Trophoblast cell (in vitro differentiated cells and primary cell): ENCODE results near the gene RAB33B.
A peak's percentile ranks its signal among the peaks of the same experiment; 100 is the strongest.

Source experiments
- DNase-seq, 2 donors: peaks; one replicate each; pipeline ENCODE4 v3.0.0-alpha.2; 2016
- H2AFZ ChIP-seq: 2 replicates; pipeline ENCODE4 v1.6.1; 2013; ENCODE audit warnings: low read length, moderate library complexity, mild to moderate bottlenecking; ENCODE audit not compliant: insufficient read depth, poor library complexity
- H2AK5ac ChIP-seq: 2 replicates; pipeline ENCODE4 v1.6.1; 2013; ENCODE audit warnings: mild to moderate bottlenecking, low read length
- H2BK120ac ChIP-seq: 2 replicates; pipeline ENCODE4 v1.6.1; 2013; ENCODE audit warnings: low read length, mild to moderate bottlenecking, moderate library complexity; ENCODE audit not compliant: insufficient read depth, poor library complexity
- H2BK12ac ChIP-seq: 2 replicates; pipeline ENCODE4 v1.6.1; 2013; ENCODE audit warnings: mild to moderate bottlenecking, low read length, moderate library complexity
- H2BK5ac ChIP-seq: 2 replicates; pipeline ENCODE4 v1.6.1; 2013; ENCODE audit warnings: low read length, low read depth, moderate library complexity, mild to moderate bottlenecking; ENCODE audit not compliant: poor library complexity
- H3K14ac ChIP-seq: 2 replicates; pipeline ENCODE4 v1.6.1; 2013; ENCODE audit warnings: mild to moderate bottlenecking, low read length
- H3K18ac ChIP-seq: 2 replicates; pipeline ENCODE4 v1.6.1; 2013; ENCODE audit warnings: mild to moderate bottlenecking, low read length
- H3K23ac ChIP-seq: 2 replicates; pipeline ENCODE4 v1.6.1; 2013; ENCODE audit warnings: low read length
- H3K27ac ChIP-seq: 2 replicates; pipeline ENCODE4 v1.5.1; 2013; ENCODE audit warnings: low read depth, mild to moderate bottlenecking, inconsistent platforms, low read length, moderate library complexity
- H3K27me3 ChIP-seq: 2 replicates; pipeline ENCODE4 v1.6.1; 2013; ENCODE audit warnings: inconsistent platforms, mild to moderate bottlenecking, low read length, moderate library complexity; ENCODE audit not compliant: insufficient read depth
- H3K36me3 ChIP-seq, 2 experiments: 1 replicate in 1 of 2; 2 replicates in 1 of 2; pipeline ENCODE4 v1.6.1; 2013; ENCODE audit warnings: low read length in 2 of 2, mild to moderate bottlenecking in 2 of 2, moderate library complexity in 1 of 2; ENCODE audit not compliant: insufficient read depth in 2 of 2, control insufficient read depth in 1 of 2
- H3K4ac ChIP-seq: 2 replicates; pipeline ENCODE4 v1.6.1; 2013; ENCODE audit warnings: low read depth, mild to moderate bottlenecking, low read length, moderate library complexity
- H3K4me1 ChIP-seq, 2 experiments: 1 replicate in 1 of 2; 2 replicates in 1 of 2; pipeline ENCODE4 v1.6.1; 2013; ENCODE audit warnings: low read length in 2 of 2, mild to moderate bottlenecking in 2 of 2, moderate library complexity in 1 of 2; ENCODE audit not compliant: insufficient read depth in 2 of 2, control insufficient read depth in 1 of 2
- H3K4me2 ChIP-seq: 2 replicates; pipeline ENCODE4 v1.6.1; 2013; ENCODE audit warnings: inconsistent platforms, mild to moderate bottlenecking, low read length, moderate library complexity
- H3K4me3 ChIP-seq: 2 replicates; pipeline ENCODE4 v1.5.1; 2013; ENCODE audit warnings: mild to moderate bottlenecking, low read depth, low read length, inconsistent platforms
- H3K79me1 ChIP-seq: one replicate; pipeline ENCODE4 v1.6.1; 2013; ENCODE audit warnings: low read length
- H3K79me2 ChIP-seq: 2 replicates; pipeline ENCODE4 v1.6.1; 2013; ENCODE audit warnings: low read length, mild to moderate bottlenecking; ENCODE audit not compliant: control insufficient read depth, insufficient read depth, poor library complexity
- H3K9ac ChIP-seq: 2 replicates; pipeline ENCODE4 v1.6.1; 2013; ENCODE audit warnings: mild to moderate bottlenecking, low read length
- H3K9me3 ChIP-seq: 2 replicates; pipeline ENCODE4 v1.6.1; 2013; ENCODE audit warnings: low read depth, mild to moderate bottlenecking, control low read depth, inconsistent platforms, low read length; ENCODE audit not compliant: insufficient read depth
- H4K12ac ChIP-seq: 2 replicates; pipeline ENCODE4 v1.6.1; 2013; ENCODE audit warnings: low read depth, mild to moderate bottlenecking, low read length, moderate library complexity
- H4K8ac ChIP-seq: 2 replicates; pipeline ENCODE4 v1.6.1; 2013; ENCODE audit warnings: low read depth, mild to moderate bottlenecking, low read length, moderate library complexity
- H4K91ac ChIP-seq: one replicate; pipeline ENCODE4 v1.6.1; 2013; ENCODE audit warnings: low read depth, mild to moderate bottlenecking, low read length, moderate library complexity
- WGBS: extraction: QIAGEN DNeasy Blood & Tissue Kit; methylation state at CpG from one replicate; pipeline ENCODE4 v1.1.7; 2013; ENCODE audit warnings: missing lambda C conversion rate; ENCODE audit not compliant: insufficient read length, insufficient coverage; ENCODE audit errors: extremely low coverage; 5-methylcytosine and 5-hydroxymethylcytosine counted together

RAB33B gene

DNA sequence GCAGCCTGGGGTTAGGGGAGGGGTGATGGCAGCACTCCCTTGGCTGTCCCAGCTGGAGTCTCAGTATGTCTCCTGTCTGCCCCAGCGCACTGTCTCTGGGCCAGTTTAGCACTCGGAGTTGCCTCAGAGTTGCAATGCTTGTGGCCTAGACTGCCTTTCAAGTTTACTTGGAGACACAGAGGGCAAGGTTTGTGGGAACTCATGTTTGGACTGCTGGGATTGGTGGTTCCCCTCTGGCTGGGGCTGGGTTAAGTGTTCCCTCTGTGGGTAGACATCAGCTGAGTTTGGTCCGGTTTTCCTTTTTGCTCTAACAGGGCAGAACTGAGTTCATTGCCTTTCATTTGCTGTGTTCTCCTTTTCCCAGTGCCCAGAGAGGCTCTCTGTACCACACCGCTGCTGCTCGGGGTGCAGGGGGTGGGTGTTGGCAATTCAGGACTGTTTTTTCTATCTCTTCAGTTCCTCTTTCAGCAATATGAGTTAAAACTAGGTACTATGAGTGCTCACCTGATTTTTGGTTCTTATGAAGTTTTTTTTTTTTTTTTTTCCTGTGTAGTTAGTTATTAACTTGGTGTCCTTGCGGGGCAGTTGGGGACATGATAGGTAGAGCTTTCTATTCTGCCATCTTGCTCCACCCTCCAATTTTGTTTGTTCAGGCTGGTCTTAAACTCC is 17.2 kb downstream of the RAB33B start:
- H3K23ac ChIP-seq = no peak overlapping the region
- no peak overlapping the region for H3K4me2 ChIP-seq
- H2AK5ac ChIP-seq = no peak overlapping the region
- no peak overlapping the region for H3K4me3 ChIP-seq
- no peak overlapping the region for H3K18ac ChIP-seq
- H4K12ac ChIP-seq = no peak overlapping the region
- no peaks in the 10 kb centered on the region for H3K79me2 ChIP-seq
- no peak overlapping the region for H2AFZ ChIP-seq
- H4K91ac ChIP-seq = no peak overlapping the region
- no peak for DNase-seq
- no peaks in the 10 kb centered on the region for H3K79me1 ChIP-seq
- H2BK5ac ChIP-seq = no peak overlapping the region
- H2BK120ac ChIP-seq = no peak overlapping the region
- no peaks in the 10 kb centered on the region for H3K4me1 ChIP-seq
- peaks cover 0 to 5% of the 10 kb centered on the region in 2 experiments for H3K36me3 ChIP-seq
- no peak overlapping the region for H3K9ac ChIP-seq
- H4K8ac ChIP-seq = no peak overlapping the region
- no peak overlapping the region for H3K4ac ChIP-seq
- H3K14ac ChIP-seq = no peak overlapping the region
- H3K27me3 ChIP-seq = no peaks in the 10 kb centered on the region
- no peak overlapping the region for H3K27ac ChIP-seq
- H2BK12ac ChIP-seq = no peak overlapping the region
- H3K9me3 ChIP-seq = peaks cover 2% of the 10 kb centered on the region
- no CpG with 5 or more reads among the region's 6 CpGs for WGBS

DNA sequence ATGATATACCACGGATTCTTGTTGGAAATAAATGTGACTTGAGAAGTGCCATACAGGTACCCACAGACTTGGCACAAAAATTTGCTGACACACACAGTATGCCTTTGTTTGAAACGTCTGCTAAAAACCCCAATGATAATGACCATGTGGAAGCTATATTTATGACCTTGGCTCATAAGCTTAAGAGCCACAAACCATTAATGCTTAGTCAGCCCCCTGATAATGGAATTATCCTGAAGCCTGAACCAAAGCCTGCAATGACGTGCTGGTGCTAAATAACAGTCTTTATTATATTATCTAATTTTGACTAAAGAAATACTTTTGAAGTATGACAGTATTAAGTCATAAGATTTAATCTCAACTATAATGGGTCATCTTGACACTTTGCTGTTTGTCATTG is 18.9 kb downstream of the RAB33B start:
- Histone ChIP-seq H3K9ac (no peak overlapping the region), H3K23ac (no peak overlapping the region), H3K9me3 (peaks cover 2% of the 10 kb centered on the region), H3K18ac (no peak overlapping the region), H3K27me3 (no peaks in the 10 kb centered on the region), H2BK5ac (no peak overlapping the region), H3K79me1 (no peaks in the 10 kb centered on the region), H3K4me3 (no peak overlapping the region), H3K27ac (no peak overlapping the region), H2AFZ (no peak overlapping the region), H4K12ac (no peak overlapping the region), H2BK12ac (no peak overlapping the region), H2BK120ac (no peak overlapping the region), H3K4me2 (no peak overlapping the region), H4K91ac (no peak overlapping the region), H2AK5ac (no peak overlapping the region), H3K14ac (no peak overlapping the region), H4K8ac (no peak overlapping the region), H3K4ac (no peak overlapping the region), H3K36me3 (peaks cover 0 to 5% of the 10 kb centered on the region in 2 experiments), H3K4me1 (no peaks in the 10 kb centered on the region), H3K79me2 (no peaks in the 10 kb centered on the region)
- WGBS = no CpG with 5 or more reads among the region's 3 CpGs
- DNase-seq = no peak

DNA sequence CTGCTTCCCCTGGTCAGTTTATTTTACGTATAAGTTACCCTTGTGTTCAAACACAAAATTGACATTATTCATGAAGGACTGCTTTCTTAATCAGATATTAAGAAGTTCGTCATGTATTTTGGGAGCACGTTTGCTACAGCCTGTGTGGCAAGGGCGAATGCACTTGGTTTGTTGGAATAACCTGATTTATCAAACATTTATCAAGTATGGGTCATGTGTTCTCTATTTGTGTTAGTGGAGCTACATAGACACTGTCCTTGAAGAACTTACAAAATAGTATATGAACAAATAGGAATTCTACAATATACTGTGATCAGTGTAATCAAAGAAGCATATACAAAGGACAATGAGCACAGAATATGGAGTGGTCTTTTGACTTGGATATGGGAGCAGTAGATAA is 22.4 kb downstream of the RAB33B start:
- WGBS = no CpG with 5 or more reads among the region's 4 CpGs
- DNase-seq = no peak

DNA sequence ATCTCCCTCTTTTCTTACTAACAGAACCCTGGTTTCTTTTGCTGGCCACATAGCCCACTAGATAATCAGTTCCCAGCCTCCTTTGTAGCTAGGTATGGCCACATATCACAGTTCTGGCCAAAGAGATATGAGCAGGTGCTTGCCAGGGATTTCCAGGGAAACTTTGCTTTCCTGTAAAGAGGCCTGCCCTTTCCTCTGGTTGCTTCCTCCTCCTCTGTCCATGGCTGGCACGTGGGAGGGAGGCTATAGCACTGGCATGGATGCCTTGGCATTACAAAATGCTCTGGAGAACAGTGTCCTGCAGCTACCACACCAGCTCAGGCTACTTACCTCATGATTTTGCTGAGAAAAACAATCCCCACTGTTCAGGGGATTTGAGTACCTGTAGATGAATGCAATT is 27.5 kb downstream of the RAB33B start:
- Histone ChIP-seq H3K9me3 (no peaks in the 10 kb centered on the region), H3K27ac (no peak overlapping the region), H4K91ac (no peak overlapping the region), H2BK120ac (no peak overlapping the region), H3K4me2 (no peak overlapping the region), H3K4ac (no peak overlapping the region), H3K4me1 (peaks cover 0 to 2% of the 10 kb centered on the region in 2 experiments), H3K9ac (no peak overlapping the region), H3K27me3 (no peaks in the 10 kb centered on the region), H3K4me3 (peak overlapping the region; percentile 44), H3K36me3 (no peaks in the 10 kb centered on the region), H3K14ac (no peak overlapping the region), H3K79me1 (no peaks in the 10 kb centered on the region), H3K23ac (no peak overlapping the region), H3K79me2 (no peaks in the 10 kb centered on the region), H4K12ac (no peak overlapping the region), H2BK5ac (no peak overlapping the region), H2AK5ac (no peak overlapping the region), H2AFZ (no peak overlapping the region), H3K18ac (no peak overlapping the region), H4K8ac (no peak overlapping the region), H2BK12ac (no peak overlapping the region)
- WGBS = no CpG with 5 or more reads among the region's 1 CpG
- no peak for DNase-seq

More for the DNA sequence above, 22.4 kb downstream of the RAB33B start:
- Histone ChIP-seq H3K27ac (no peak overlapping the region), H3K23ac (no peak overlapping the region), H2BK5ac (no peak overlapping the region), H3K9me3 (no peaks in the 10 kb centered on the region), H2AK5ac (no peak overlapping the region), H3K79me2 (no peaks in the 10 kb centered on the region), H3K27me3 (no peaks in the 10 kb centered on the region), H3K18ac (no peak overlapping the region), H2BK12ac (no peak overlapping the region), H3K4me3 (no peak overlapping the region), H3K4me2 (no peak overlapping the region), H3K79me1 (no peaks in the 10 kb centered on the region), H4K91ac (no peak overlapping the region), H3K9ac (no peak overlapping the region), H4K12ac (no peak overlapping the region), H2BK120ac (no peak overlapping the region), H3K36me3 (peaks cover 0 to 3% of the 10 kb centered on the region in 2 experiments), H3K4me1 (no peaks in the 10 kb centered on the region), H3K4ac (no peak overlapping the region), H2AFZ (no peak overlapping the region), H4K8ac (no peak overlapping the region), H3K14ac (no peak overlapping the region)
